Lower leg skin (tissue), 4 donors: ENCODE data around the gene RTKN2. TPM values are rescaled to one million over a fixed set of nuclear protein-coding genes. Genes with fewer than 3 reads are reported as not detected.

Experiments used
- DNase-seq, 2 donors: peaks; one replicate each; pipeline ENCODE4 v3.0.0-alpha.2; 2019; ENCODE audit warnings: low spot score in 2 of 2
- H3K4me3 ChIP-seq: fragments of 200-600 bp; sonication (generic); 2 replicates; pipeline ENCODE4 v1.5.1; 2017; ENCODE audit warnings: mild to moderate bottlenecking, low read depth; ENCODE audit not compliant: poor library complexity, severe bottlenecking
- CTCF ChIP-seq, 3 donors: fragments of 450-650 bp; IDR thresholded peaks; one replicate each; pipeline ENCODE4 v1.5.1; 2016; ENCODE audit warnings: antibody characterized with exemption in 3 of 3, mild to moderate bottlenecking in 3 of 3, moderate library complexity in 2 of 3
- POLR2A ChIP-seq, 2 donors: fragments of 450-650 bp; IDR thresholded peaks; one replicate each; pipeline ENCODE4 v1.6.1; 2016 to 2017; ENCODE audit warnings: antibody characterized with exemption in 2 of 2, mild to moderate bottlenecking in 1 of 2, moderate library complexity in 1 of 2
- WGBS, 2 donors: methylation state at CpG; one replicate each; pipeline ENCODE4 v1.1.5; 2018; 5-methylcytosine and 5-hydroxymethylcytosine counted together
- intact Hi-C: fragments of 100-400 bp; cut with DNase I; formaldehyde crosslinking; loops from one replicate; pipeline ENCODE4 v1.15.0; 2023; ENCODE audit warnings: low total_unique reads
- total RNA-seq, 4 donors: library from RNA; depleted of rRNA; stranded (reverse); fragments of >200 nt; gene quantifications; one replicate each; pipeline ENCODE4 v1.1.0, GENCODE V29; 2016

RTKN2 gene
- total RNA-seq, 4 donors from 2014 or later: 0.61 to 0.97 (median 0.78) TPM

GRCh38 chr10:62231371-62231770 lies 37.3 kb downstream of the RTKN2 start:
- intact Hi-C loops: no loop called here
- WGBS, 2 donors: 57 to 63% methylated on average over 1 of the region's 1 CpG
- no peak for DNase-seq
- TF ChIP-seq CTCF (IDR thresholded peaks at IDR 0.05): no peak
- no peak for TF ChIP-seq POLR2A (IDR thresholded peaks at IDR 0.05)
- H3K4me3 ChIP-seq: no peak overlapping the region

- no peak overlapping the region for H3K4me3 ChIP-seq
- WGBS, 2 donors: 79 to 84% methylated on average over 4 of the region's 4 CpGs
- intact Hi-C loops: no loop called here
- no peak for TF ChIP-seq CTCF (IDR thresholded peaks at IDR 0.05)
- DNase-seq: no peak
Observed at GRCh38 chr10:62230344-62231121, 38.1 kb downstream of the RTKN2 start.

- TF ChIP-seq CTCF (IDR thresholded peaks at IDR 0.05): no peak
- no peak for TF ChIP-seq POLR2A (IDR thresholded peaks at IDR 0.05)
- DNase-seq: no peak
- intact Hi-C loops: no loop called here
- H3K4me3 ChIP-seq: no peak overlapping the region
- WGBS, 2 donors: 88 to 92% methylated on average over 3 of the region's 3 CpGs
Observed at GRCh38 chr10:62225362-62225761, 43.3 kb downstream of the RTKN2 start.

GRCh38 chr10:62224606-62225005 lies 44.0 kb downstream of the RTKN2 start:
- TF ChIP-seq CTCF (IDR thresholded peaks at IDR 0.05) (no peak), POLR2A (IDR thresholded peaks at IDR 0.05) (no peak)
- 86 to 89% methylated on average over 1 of the region's 1 CpG for WGBS, 2 donors
- H3K4me3 ChIP-seq: no peak overlapping the region
- intact Hi-C loops: no loop called here
- no peak for DNase-seq

GRCh38 chr10:62217683-62218082 lies 51.0 kb downstream of the RTKN2 start:
- DNase-seq: no peak
- intact Hi-C loops: no loop called here
- no peak overlapping the region for H3K4me3 ChIP-seq
- TF ChIP-seq POLR2A (IDR thresholded peaks at IDR 0.05) (no peak), CTCF (IDR thresholded peaks at IDR 0.05) (no peak)
- WGBS, 2 donors: 65 to 92% methylated on average over 6 of the region's 6 CpGs
